ENCODE results near the gene GAN.

DNA sequence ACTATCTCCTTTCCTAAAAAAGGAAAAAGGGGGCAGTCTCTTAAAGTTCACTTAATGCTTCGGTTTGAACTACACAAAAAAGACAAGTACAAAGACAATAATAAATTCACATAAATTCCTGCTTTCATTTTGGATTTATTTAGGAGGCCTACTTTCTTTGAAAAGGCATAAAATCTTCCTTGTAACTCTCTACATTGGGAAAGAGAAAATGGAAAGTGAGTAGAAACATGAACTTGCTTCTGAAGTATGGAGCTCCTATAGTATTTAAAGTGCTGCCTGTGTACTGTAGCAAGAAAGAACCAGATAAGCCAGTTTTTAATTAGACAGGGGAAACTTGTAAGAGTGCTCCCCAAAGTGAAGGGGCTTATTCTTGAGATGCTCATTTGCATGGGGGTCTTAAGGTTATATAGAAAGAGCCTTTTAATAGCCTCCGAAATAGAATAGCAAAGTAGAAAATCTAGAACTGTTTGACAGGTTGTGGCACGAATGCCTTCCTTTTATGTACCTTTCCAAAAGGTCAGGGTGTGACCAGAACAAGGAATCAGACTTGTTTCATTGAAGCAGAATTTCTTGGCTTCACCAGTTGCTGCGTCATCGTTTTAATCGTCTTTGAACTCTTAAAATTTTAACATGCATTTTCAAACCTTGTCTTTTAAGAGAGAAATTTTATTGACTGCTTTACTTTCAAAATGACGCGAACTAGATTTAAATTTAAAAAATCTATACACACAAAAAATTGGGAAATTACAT is 12.9 kb downstream of the GAN start:
- TF ChIP-seq, protein P1, sequence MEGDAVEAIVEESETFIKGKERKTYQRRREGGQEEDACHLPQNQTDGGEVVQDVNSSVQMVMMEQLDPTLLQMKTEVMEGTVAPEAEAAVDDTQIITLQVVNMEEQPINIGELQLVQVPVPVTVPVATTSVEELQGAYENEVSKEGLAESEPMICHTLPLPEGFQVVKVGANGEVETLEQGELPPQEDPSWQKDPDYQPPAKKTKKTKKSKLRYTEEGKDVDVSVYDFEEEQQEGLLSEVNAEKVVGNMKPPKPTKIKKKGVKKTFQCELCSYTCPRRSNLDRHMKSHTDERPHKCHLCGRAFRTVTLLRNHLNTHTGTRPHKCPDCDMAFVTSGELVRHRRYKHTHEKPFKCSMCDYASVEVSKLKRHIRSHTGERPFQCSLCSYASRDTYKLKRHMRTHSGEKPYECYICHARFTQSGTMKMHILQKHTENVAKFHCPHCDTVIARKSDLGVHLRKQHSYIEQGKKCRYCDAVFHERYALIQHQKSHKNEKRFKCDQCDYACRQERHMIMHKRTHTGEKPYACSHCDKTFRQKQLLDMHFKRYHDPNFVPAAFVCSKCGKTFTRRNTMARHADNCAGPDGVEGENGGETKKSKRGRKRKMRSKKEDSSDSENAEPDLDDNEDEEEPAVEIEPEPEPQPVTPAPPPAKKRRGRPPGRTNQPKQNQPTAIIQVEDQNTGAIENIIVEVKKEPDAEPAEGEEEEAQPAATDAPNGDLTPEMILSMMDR (IDR thresholded peaks at IDR 0.05 in 8 of 11, conservative IDR thresholded peaks at IDR 0.05 in 3 of 11), result no peak
- no peak for TF ChIP-seq POLR2AphosphoS5 (IDR thresholded peaks at IDR 0.05)

Measured in spleen (tissue), 7 donors.